Measurements from ENCODE around the gene ESR2. TPM values are rescaled to one million over a fixed set of nuclear protein-coding genes. Genes with fewer than 3 reads are reported as not detected.

ESR2 gene
- total and polyA plus RNA-seq, 2 experiments from 2014 or later: 1.00 TPM; not detected in 1

DNA sequence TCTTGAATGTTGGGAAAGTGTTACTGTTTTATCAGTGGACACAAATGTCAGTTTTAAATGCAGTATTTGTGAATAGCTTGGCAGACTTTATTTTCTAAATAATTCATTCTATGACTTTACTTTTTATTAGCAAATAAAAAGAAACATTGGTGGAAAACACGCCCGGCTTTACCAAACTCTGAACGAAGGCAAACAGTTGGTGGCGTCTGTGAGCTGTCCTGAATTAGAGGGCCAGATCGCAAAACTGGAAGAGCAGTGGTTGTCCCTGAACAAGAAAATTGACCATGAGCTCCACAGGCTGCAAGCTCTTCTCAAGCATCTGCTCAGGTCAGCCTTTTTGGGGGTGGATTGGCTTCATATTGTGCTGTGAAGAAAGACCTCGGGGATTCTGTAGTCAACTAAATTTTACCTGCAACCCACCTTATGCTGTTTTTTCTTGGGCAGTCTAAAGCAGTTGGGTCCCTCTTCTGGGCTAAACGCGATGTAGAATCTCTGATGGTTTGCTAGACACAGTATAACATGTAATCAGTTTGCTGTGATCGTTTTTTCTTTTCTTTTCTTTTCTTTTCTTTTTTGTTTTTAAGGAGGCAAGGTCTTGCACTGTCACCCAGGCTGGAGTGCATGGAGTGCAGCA lies 156.4 kb downstream of the ESR2 start:
- H3K9me2 ChIP-seq (replicated peaks; ENCODE audit: insufficient read depth): no peaks in the 10 kb centered on the region
- H3K27me3 ChIP-seq: no peaks in the 10 kb centered on the region
- H3K9me3 ChIP-seq (ENCODE audit: low read depth): no peaks in the 10 kb centered on the region
- 87% methylated on average over 9 of the region's 9 CpGs for WGBS (ENCODE audit: low lambda C conversion rate, missing lambda C conversion rate)
- H3K79me2 ChIP-seq: no peaks in the 10 kb centered on the region
- no peak for TF ChIP-seq EZH2phosphoT487 (IDR thresholded peaks at IDR 0.05; ENCODE audit: low read depth, severe bottlenecking, unreplicated experiment)
- TF ChIP-seq, protein P1, sequence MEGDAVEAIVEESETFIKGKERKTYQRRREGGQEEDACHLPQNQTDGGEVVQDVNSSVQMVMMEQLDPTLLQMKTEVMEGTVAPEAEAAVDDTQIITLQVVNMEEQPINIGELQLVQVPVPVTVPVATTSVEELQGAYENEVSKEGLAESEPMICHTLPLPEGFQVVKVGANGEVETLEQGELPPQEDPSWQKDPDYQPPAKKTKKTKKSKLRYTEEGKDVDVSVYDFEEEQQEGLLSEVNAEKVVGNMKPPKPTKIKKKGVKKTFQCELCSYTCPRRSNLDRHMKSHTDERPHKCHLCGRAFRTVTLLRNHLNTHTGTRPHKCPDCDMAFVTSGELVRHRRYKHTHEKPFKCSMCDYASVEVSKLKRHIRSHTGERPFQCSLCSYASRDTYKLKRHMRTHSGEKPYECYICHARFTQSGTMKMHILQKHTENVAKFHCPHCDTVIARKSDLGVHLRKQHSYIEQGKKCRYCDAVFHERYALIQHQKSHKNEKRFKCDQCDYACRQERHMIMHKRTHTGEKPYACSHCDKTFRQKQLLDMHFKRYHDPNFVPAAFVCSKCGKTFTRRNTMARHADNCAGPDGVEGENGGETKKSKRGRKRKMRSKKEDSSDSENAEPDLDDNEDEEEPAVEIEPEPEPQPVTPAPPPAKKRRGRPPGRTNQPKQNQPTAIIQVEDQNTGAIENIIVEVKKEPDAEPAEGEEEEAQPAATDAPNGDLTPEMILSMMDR (IDR thresholded peaks at IDR 0.05; ENCODE audit: poor library complexity): peak; percentile 29
- H3K4me1 ChIP-seq (ENCODE audit: insufficient read depth): no peaks in the 10 kb centered on the region
- no peak overlapping the region for H3K27ac ChIP-seq
- peak; percentile 23 for DNase-seq (ENCODE audit: low spot score)
- no peaks in the 10 kb centered on the region for H3K36me3 ChIP-seq (replicated peaks; ENCODE audit: insufficient read depth, low read depth)
- no peak overlapping the region for H3K4me2 ChIP-seq
- no peaks in the 10 kb centered on the region for H4K20me1 ChIP-seq (ENCODE audit: insufficient read depth, poor library complexity, severe bottlenecking)
- no peak overlapping the region for H2AFZ ChIP-seq
- H3K4me3 ChIP-seq: no peak overlapping the region

DNA sequence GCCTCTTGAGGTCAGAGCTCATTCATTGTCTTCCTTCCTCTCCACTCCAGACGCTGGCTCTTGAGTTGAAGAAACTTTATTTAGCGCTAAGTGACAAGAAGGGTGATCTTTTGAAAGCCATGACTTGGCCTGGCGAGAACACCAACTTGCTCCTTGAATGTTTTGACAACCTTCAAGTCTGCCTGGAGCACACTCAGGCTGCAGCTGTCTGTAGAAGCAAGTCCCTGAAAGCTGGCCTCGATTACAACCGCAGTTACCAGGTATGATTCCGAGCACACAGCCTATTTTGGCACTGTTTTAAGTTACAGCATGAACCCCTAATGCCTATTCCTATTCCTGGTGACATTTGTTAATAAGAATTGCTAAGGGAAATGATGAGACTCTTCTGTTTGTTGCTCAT lies 167.6 kb downstream of the ESR2 start:
- H4K20me1 ChIP-seq (ENCODE audit: insufficient read depth, poor library complexity, severe bottlenecking): no peaks in the 10 kb centered on the region
- H2AFZ ChIP-seq: no peak overlapping the region
- no peak for TF ChIP-seq EZH2 (IDR thresholded peaks at IDR 0.05; ENCODE audit: borderline replicate concordance)
- TF ChIP-seq, protein P1 (IDR thresholded peaks at IDR 0.05; ENCODE audit: poor library complexity): no peak
- H3K9me2 ChIP-seq (replicated peaks; ENCODE audit: insufficient read depth): no peaks in the 10 kb centered on the region
- 97% methylated on average over 6 of the region's 6 CpGs for WGBS (ENCODE audit: low lambda C conversion rate, missing lambda C conversion rate)
- H3K27ac ChIP-seq: no peak overlapping the region
- H3K4me3 ChIP-seq: no peak overlapping the region
- no peak for DNase-seq (ENCODE audit: low spot score)
- H3K27me3 ChIP-seq: no peaks in the 10 kb centered on the region
- H3K4me2 ChIP-seq: no peak overlapping the region
- H3K36me3 ChIP-seq (replicated peaks; ENCODE audit: insufficient read depth, low read depth): no peaks in the 10 kb centered on the region
- no peaks in the 10 kb centered on the region for H3K4me1 ChIP-seq (ENCODE audit: insufficient read depth)
- H3K79me2 ChIP-seq: no peaks in the 10 kb centered on the region
- H3K9me3 ChIP-seq (ENCODE audit: low read depth): no peaks in the 10 kb centered on the region

DNA sequence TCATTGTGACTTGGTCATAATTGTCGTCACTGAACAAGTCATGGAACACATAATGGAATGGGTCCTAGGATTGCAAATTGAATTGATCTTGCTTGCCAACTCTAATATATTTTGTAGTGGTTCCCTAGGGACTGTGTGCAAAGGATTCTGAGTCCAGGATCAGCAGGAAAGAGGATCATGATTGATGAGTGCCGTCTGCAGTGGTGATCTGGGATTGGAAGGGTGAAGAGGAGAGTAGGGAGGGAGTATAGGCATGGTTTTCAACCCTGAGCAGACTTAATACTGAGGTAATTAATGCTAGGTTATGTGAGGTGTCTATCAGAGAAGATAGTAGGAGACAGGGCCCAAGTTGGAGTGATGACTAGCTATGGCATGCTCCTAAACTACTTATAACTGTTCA lies 168.9 kb downstream of the ESR2 start:
- no peak overlapping the region for H3K27ac ChIP-seq
- no peaks in the 10 kb centered on the region for H3K27me3 ChIP-seq
- no peaks in the 10 kb centered on the region for H3K9me3 ChIP-seq (ENCODE audit: low read depth)
- no peaks in the 10 kb centered on the region for H4K20me1 ChIP-seq (ENCODE audit: insufficient read depth, poor library complexity, severe bottlenecking)
- no peak overlapping the region for H3K4me3 ChIP-seq
- no peaks in the 10 kb centered on the region for H3K9me2 ChIP-seq (replicated peaks; ENCODE audit: insufficient read depth)
- 91% methylated on average over 2 of the region's 2 CpGs for WGBS (ENCODE audit: low lambda C conversion rate, missing lambda C conversion rate)
- no peaks in the 10 kb centered on the region for H3K36me3 ChIP-seq (replicated peaks; ENCODE audit: insufficient read depth, low read depth)
- H3K79me2 ChIP-seq: no peaks in the 10 kb centered on the region
- H2AFZ ChIP-seq: no peak overlapping the region
- H3K4me2 ChIP-seq: no peak overlapping the region
- DNase-seq (ENCODE audit: low spot score): no peak
- H3K4me1 ChIP-seq (ENCODE audit: insufficient read depth): no peaks in the 10 kb centered on the region
- TF ChIP-seq, protein P1 (IDR thresholded peaks at IDR 0.05; ENCODE audit: poor library complexity): no peak
- TF ChIP-seq EZH2 (IDR thresholded peaks at IDR 0.05; ENCODE audit: borderline replicate concordance) (no peak), EZH2phosphoT487 (IDR thresholded peaks at IDR 0.05; ENCODE audit: low read depth, severe bottlenecking, unreplicated experiment) (no peak)

All from hepatocyte (in vitro differentiated cells).